GM19238 (cell line): Measurements from ENCODE around the gene CDC42EP1.

ENCODE experiments used
- DNase-seq: peaks from one replicate; pipeline ENCODE4 v3.0.0; 2011; ENCODE audit warnings: low spot score; ENCODE audit not compliant: insufficient read length

Gene CDC42EP1

GRCh38 chr22:37610480-37611129, 50.3 kb downstream of the CDC42EP1 start:
- DNase-seq = no peak

- DNase-seq = no peak
Observed at GRCh38 chr22:37611207-37611606, 50.9 kb downstream of the CDC42EP1 start.

GRCh38 chr22:37616201-37617083, 56.2 kb downstream of the CDC42EP1 start:
- no peak for DNase-seq

GRCh38 chr22:37617431-37617830, 57.2 kb downstream of the CDC42EP1 start:
- DNase-seq = no peak

GRCh38 chr22:37618072-37618656, 57.9 kb downstream of the CDC42EP1 start:
- no peak for DNase-seq

- DNase-seq = no peak
Observed at GRCh38 chr22:37618674-37619073, 58.4 kb downstream of the CDC42EP1 start.
